GM08714 (cell line): Measurements from ENCODE around the gene IQGAP2.
"Not testable (repeated sequence)": the region's sequence is repeated elsewhere in the genome, so short reads cannot be mapped to it uniquely, and the experiment has no call there.

Experiments
- H3K4me3 ChIP-seq: fragments of 200-500 bp; sonication (Bioruptor generic); 2 replicates; pipeline ENCODE4 v1.5.1; 2014; ENCODE audit warnings: mild to moderate bottlenecking, low read length, inconsistent platforms
- ZNF274 ChIP-seq: IDR thresholded peaks from 2 replicates; pipeline ENCODE4 v1.6.1; 2012; ENCODE audit warnings: mild to moderate bottlenecking, low read depth, low read length

IQGAP2 gene

GRCh38 chr5:76733049-76733417 lies 329.9 kb downstream of the IQGAP2 start:
- H3K4me3 ChIP-seq: no peak overlapping the region
- TF ChIP-seq ZNF274: no peak

- no peak overlapping the region for H3K4me3 ChIP-seq
- no peak for TF ChIP-seq ZNF274
Observed at GRCh38 chr5:76735762-76736545, 332.9 kb downstream of the IQGAP2 start.

DNA sequence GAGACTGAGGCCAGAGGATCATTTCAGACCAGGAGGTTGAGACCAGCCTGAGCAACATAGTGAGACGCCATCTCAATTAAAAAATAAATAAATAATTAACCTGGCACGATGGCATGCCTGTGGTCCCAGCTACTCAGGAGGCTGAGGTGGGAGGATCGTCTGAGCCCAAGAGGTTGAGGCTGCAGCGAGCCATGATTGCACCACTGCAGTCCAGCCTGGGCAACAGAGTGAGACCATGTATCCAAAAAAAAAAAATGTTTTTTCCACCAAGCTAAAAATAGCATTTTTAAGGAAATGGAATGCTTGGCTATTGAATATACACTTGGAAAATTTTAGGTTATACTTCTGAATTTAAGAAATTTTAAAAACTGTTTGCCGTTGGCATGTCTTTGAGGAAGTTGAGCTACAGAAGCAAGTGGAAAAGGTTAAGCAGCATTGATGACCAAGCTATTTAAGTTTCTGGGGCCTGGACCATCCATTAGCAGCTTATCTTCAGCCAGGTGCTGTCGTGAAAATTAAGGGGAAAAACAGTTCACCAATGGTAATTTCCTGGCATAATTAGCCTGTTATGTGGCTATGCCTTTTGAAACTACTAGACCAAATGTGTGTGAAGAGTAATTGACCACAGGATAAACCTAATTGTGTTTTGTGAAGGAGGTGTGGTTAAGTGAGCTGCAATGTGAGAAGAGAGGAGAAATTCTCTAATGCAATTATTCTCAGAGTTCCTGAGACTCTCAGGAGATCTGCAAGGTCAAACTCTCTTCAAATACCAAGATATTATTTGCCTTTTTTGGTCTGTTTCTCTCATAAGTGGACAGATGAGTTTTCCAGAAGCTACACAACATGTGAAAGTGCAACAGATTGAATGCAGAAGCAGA lies 333.8 kb downstream of the IQGAP2 start:
- H3K4me3 ChIP-seq: no peak overlapping the region

DNA sequence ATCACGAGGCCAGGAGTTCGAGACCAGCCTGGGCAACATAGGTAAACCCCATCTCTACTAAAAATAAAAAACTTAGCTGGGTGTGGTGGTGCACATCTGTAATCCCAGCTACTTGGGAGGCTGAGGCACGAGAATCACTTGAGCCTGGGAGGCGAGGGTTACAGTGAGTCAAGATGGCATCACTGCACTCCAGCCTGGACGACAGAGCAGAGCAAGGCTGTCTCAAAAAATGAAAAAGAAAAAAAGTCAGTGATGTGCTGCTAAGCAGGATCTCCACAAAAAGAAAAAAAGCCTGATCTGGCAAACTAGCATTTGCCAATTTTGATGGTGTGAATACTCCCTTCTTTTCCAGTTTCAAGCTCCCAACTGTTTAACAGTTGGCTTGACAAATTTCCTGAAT lies 334.8 kb downstream of the IQGAP2 start:
- H3K4me3 ChIP-seq: no peak overlapping the region
- no peak for TF ChIP-seq ZNF274

More for the DNA sequence above, 333.8 kb downstream of the IQGAP2 start:
- no peak for TF ChIP-seq ZNF274

GRCh38 chr5:76741506-76741905 lies 338.4 kb downstream of the IQGAP2 start:
- H3K4me3 ChIP-seq: not testable (repeated sequence)

DNA sequence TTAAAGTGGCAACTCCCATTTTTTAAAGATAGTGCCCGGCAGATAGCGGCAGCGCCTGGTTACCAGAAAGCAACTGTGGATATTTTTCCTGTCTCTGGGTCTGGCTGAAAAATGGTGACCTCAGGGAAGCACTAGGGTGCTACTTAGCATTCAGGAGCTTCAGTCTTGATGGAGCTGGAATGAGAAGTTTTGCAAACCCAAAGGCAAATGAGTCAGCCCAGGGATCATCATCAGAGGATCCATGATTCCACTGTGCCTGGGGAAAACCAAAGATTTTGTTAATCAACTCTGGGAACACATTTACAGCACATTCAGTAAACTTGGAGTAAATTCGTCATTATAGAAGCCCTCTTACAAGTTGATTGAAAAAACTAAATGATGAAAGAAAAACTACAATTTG lies 339.5 kb downstream of the IQGAP2 start:
- H3K4me3 ChIP-seq: no peak overlapping the region
- TF ChIP-seq ZNF274: no peak

DNA sequence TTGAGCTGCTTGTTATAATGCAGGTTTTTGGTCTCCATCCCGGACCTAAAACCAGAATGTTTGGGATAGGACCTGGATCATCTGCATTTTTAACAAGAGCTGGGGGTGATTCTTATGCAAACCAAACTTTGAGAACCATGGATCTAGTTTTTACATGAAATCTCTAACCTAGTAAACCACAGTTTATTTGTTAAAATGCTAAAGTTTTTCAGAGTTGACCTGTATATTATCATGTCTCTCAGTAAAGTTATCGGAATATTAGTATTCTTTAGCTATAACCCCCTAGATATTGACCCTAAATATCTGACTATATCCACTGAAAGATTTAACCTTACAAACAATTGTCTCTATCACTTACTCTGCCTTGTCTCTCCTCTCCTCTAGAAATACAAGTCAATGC lies 341.5 kb downstream of the IQGAP2 start:
- TF ChIP-seq ZNF274: no peak

GRCh38 chr5:76745670-76746069 lies 342.6 kb downstream of the IQGAP2 start:
- H3K4me3 ChIP-seq: no peak overlapping the region
- no peak for TF ChIP-seq ZNF274

More for the DNA sequence above, 341.5 kb downstream of the IQGAP2 start:
- no peak overlapping the region for H3K4me3 ChIP-seq

DNA sequence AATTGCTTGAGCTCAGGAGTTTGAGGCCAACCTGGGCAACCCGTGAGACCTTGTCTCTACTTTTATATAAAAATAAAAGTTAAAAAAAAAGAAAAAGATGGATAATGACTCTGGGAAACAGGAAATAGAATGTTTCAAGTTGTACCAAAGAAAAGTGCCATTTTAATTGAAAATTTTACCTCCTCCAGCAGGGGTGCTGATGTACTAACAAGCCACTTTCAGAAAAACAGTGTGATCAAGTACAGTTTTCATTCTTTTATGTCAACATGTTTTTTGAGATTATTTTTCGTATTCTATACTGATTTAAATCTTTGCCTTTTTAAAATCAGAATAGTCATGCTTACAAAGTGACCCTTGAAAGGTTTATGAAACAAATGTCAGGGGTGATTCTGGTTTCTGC lies 343.6 kb downstream of the IQGAP2 start:
- H3K4me3 ChIP-seq: no peak overlapping the region
- TF ChIP-seq ZNF274: no peak

- no peak for TF ChIP-seq ZNF274
Observed at GRCh38 chr5:76747706-76748105, 344.6 kb downstream of the IQGAP2 start.

DNA sequence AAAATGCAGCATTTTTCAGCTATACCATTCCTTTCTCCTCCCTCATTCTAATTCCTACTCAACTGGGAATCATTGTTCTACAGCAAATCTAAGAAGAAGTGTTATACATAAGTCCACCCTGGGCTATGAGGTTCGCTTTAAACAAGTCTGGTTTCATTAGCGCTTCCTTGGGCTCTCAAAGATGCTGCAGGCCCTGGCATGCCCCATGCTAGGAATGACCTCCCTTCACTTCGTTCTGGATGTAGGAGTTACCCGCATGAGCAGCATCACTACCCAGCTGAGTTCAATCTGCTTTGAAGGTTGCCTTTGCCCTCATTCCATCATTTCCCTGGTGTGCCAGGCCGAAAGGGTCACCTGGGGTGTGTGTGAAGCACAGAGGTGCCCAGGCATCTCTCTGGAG lies 348.2 kb downstream of the IQGAP2 start:
- H3K4me3 ChIP-seq: no peak overlapping the region
- no peak for TF ChIP-seq ZNF274

More at GRCh38 chr5:76747706-76748105, 344.6 kb downstream of the IQGAP2 start:
- H3K4me3 ChIP-seq: no peak overlapping the region

DNA sequence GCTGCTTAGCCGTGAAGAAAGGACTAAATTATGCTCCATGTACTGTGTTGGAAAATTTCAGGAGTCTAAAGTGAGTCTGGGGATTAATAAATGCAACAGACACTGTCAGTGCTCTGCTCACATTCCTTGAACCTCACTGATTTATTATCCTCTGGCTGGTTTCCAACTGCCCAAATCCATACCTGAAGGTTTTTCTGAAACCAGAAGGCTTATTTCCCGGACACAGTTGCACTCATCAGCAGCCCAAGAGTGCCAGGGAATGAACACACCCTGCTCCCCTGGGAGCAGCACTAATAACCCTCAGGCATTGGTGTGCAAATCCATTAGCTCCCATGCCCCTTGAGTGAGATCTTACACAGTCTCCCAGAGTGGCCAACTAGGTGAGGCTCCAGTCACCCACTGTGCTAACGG lies 351.6 kb downstream of the IQGAP2 start:
- H3K4me3 ChIP-seq: no peak overlapping the region
- TF ChIP-seq ZNF274: no peak

DNA sequence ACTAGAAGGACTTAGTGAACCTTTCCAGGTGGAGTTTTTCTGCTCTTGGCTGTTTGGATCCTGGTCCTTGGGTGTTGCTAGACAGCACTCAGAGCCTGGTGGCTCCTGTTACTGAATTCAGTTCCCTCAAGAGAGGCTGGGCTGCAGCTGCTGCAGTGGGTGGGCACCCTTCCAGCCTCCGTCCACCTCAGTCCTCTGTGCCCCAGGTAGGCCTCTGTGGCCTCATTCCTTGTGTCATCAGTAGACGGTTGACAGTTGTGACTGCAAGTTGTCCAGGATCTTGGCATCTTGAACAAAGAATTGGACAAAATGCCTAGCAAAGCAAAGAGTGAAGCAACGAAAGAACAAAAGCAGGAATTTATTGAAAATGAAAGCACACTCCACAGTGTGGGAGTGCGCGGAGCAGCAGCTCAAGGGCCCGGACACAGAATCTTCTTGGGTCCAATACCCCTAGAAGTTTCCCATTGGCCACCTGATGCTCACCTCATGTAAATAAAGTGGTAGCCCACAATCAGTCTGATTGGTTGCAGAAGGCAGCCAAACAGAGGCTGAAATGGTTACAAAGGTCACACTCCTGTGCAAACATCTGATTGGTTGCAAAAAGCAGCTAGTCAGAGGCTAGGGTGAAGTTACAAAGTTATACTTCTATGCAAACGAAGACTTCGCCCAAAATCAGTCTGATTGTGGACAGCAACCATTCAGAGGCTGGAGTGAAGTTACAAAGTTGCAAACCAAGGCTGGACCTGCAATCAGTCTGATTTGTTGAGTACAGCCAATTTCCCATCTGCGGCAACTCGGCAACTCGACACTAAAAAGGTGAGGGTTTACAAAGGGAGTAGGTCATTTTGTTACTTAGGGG lies 352.9 kb downstream of the IQGAP2 start:
- no peak for TF ChIP-seq ZNF274
- no peak overlapping the region for H3K4me3 ChIP-seq

DNA sequence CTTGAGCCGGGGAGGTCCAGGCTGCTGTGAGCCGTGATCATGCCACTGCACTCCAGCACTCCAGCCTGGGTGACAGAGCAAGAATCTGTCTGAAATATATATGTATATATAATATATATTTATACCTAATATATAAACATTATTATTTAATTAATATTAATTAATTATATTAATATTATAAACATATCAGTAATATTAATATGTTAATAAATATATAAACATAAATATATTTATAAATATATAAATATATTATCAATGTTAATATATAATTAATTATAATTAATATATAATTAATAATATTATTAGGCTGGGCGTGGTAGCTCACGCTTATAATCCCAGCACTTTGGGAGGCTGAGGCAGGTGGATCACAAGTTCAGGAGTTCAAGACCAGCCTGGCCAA lies 354.0 kb downstream of the IQGAP2 start:
- no peak for TF ChIP-seq ZNF274
- no peak overlapping the region for H3K4me3 ChIP-seq
